K562 (cell line): Measurements from ENCODE around the gene KCTD19. TPM values are rescaled to one million over a fixed set of nuclear protein-coding genes. Genes with fewer than 3 reads are reported as not detected.

Source experiments
- MBD2 ChIP-seq: sonication (generic); IDR thresholded peaks from 2 replicates; pipeline ENCODE4 v1.6.1; 2016; ENCODE audit warnings: low read depth, borderline replicate concordance
- RBM34 ChIP-seq: fragments of 200-400 bp; formaldehyde crosslinking; IDR thresholded peaks from 2 replicates; pipeline ENCODE4 v1.6.1; 2018; ENCODE audit warnings: low read length, borderline replicate concordance; ENCODE audit not compliant: insufficient read depth
- SIN3A ChIP-seq, 2 experiments: fragments of 150-350 bp in 1 of 2; IDR thresholded peaks; 2 replicates each; pipeline ENCODE4 v1.6.1; 2011 to 2016; ENCODE audit warnings: borderline replicate concordance in 2 of 2, low read depth in 2 of 2, low read length in 2 of 2, mild to moderate bottlenecking in 2 of 2, moderate library complexity in 2 of 2; ENCODE audit not compliant: control insufficient read depth in 1 of 2
- SIRT6 ChIP-seq: IDR thresholded peaks from one replicate; pipeline ENCODE4 v1.6.1; 2012; ENCODE audit warnings: low read depth, mild to moderate bottlenecking, control low read depth, inconsistent platforms, low read length, moderate library complexity
- SP1 ChIP-seq: sonication (generic); formaldehyde crosslinking; IDR thresholded peaks from 2 replicates; pipeline ENCODE4 v1.8.1; 2022; ENCODE audit warnings: mild to moderate bottlenecking, missing genetic modification reagents
- SRF ChIP-seq, 2 experiments: fragments of 250-450, 450-650 bp in 1 of 2; sonication (Bioruptor Pico) in 1 of 2; sonication (generic) in 1 of 2; formaldehyde crosslinking; IDR thresholded peaks; 2 replicates each; pipeline versions ENCODE4 v1.5.0 to v1.5.1; 2020 to 2022; ENCODE audit warnings: mild to moderate bottlenecking in 1 of 2, missing genetic modification reagents in 1 of 2
- ZNF212 ChIP-seq: fragments of 450-650 bp; formaldehyde crosslinking; IDR thresholded peaks from 2 replicates; pipeline ENCODE4 v1.4.0; 2020; ENCODE audit warnings: mild to moderate bottlenecking
- ZNF436 ChIP-seq: fragments of 250-450, 450-650 bp; sonication (Bioruptor Pico); formaldehyde crosslinking; IDR thresholded peaks from 2 replicates; pipeline ENCODE4 v1.7.0; 2020; ENCODE audit warnings: mild to moderate bottlenecking
- ZNF583 ChIP-seq: fragments of 250-450 bp; sonication (Bioruptor Pico); IDR thresholded peaks from 2 replicates; pipeline ENCODE4 v1.4.0; 2020
- polyA plus RNA-seq, 8 experiments: library from polyadenylated mRNA; depleted of rRNA in 4 of 8; stranded (reverse) in 5 of 8; unstranded in 3 of 8; fragments of >200 nt; fragmentation: Nextera tagmentation in 2 of 8; fragmentation: Illumina TruSeq in 1 of 8; extraction: Ambion mirVana in 2 of 8; extraction: Trizol in 1 of 8; gene quantifications; 2 replicates each; pipeline versions ENCODE4 v1.2.1 to v1.2.3, GENCODE V29; 2011 to 2014; ENCODE audit warnings: inconsistent platforms in 1 of 8, missing spikeins in 1 of 8
- total RNA-seq, 7 experiments: library from RNA; depleted of rRNA in 6 of 7; stranded (reverse); fragments of >200 nt in 6 of 7; fragmentation: Illumina TruSeq in 2 of 7; extraction: Trizol in 2 of 7; gene quantifications; 2 replicates each; pipeline versions ENCODE4 v1.2.1 to v1.2.3, GENCODE V29; 2011 to 2021; ENCODE audit warnings: low replicate concordance in 1 of 7
- TF ChIP-seq, protein P1 (sequence below): fragments of 250-450 bp; sonication (Bioruptor Pico); IDR thresholded peaks from 2 replicates; pipeline ENCODE4 v1.4.0; 2020
- TF ChIP-seq, protein P2 (sequence below): fragments of 450-650 bp; IDR thresholded peaks from 2 replicates; pipeline ENCODE4 v1.6.1; 2016; ENCODE audit warnings: low read depth
- TF ChIP-seq, protein P3 (sequence below): sonication (generic); formaldehyde crosslinking; IDR thresholded peaks from 2 replicates; pipeline ENCODE4 v1.8.1; 2023; ENCODE audit warnings: mild to moderate bottlenecking, missing genetic modification reagents

The KCTD19 gene
- total and polyA plus RNA-seq, 9 of the 15 experiments (the other 6 are each of a cell fraction or from before 2014, with no cell fraction given) = 0.03 to 0.91 (median 0.22) TPM; not detected in 2

DNA sequence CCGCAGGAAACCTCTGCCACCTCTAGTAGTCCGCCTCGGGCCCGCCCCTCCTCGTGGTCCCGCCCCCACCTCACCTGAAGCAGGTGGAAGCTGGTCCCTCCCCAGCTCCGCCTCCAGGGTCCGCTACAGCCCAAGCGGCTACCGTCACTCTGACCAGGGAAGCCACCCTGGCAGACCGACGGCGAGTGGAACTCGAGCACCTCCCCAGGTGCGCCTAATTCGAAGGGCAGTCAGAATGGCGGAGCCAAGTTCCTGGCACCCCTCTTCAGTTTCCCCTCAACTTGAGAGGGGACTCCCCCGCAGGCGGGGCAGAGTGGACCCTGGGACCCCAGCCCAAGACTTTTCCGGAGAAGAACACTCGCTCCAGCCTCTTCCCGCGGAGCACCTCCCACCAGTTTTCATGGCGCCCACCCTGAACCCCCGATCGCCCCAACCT lies 79.8 kb downstream of the KCTD19 start (continued):
- TF ChIP-seq, protein P1, sequence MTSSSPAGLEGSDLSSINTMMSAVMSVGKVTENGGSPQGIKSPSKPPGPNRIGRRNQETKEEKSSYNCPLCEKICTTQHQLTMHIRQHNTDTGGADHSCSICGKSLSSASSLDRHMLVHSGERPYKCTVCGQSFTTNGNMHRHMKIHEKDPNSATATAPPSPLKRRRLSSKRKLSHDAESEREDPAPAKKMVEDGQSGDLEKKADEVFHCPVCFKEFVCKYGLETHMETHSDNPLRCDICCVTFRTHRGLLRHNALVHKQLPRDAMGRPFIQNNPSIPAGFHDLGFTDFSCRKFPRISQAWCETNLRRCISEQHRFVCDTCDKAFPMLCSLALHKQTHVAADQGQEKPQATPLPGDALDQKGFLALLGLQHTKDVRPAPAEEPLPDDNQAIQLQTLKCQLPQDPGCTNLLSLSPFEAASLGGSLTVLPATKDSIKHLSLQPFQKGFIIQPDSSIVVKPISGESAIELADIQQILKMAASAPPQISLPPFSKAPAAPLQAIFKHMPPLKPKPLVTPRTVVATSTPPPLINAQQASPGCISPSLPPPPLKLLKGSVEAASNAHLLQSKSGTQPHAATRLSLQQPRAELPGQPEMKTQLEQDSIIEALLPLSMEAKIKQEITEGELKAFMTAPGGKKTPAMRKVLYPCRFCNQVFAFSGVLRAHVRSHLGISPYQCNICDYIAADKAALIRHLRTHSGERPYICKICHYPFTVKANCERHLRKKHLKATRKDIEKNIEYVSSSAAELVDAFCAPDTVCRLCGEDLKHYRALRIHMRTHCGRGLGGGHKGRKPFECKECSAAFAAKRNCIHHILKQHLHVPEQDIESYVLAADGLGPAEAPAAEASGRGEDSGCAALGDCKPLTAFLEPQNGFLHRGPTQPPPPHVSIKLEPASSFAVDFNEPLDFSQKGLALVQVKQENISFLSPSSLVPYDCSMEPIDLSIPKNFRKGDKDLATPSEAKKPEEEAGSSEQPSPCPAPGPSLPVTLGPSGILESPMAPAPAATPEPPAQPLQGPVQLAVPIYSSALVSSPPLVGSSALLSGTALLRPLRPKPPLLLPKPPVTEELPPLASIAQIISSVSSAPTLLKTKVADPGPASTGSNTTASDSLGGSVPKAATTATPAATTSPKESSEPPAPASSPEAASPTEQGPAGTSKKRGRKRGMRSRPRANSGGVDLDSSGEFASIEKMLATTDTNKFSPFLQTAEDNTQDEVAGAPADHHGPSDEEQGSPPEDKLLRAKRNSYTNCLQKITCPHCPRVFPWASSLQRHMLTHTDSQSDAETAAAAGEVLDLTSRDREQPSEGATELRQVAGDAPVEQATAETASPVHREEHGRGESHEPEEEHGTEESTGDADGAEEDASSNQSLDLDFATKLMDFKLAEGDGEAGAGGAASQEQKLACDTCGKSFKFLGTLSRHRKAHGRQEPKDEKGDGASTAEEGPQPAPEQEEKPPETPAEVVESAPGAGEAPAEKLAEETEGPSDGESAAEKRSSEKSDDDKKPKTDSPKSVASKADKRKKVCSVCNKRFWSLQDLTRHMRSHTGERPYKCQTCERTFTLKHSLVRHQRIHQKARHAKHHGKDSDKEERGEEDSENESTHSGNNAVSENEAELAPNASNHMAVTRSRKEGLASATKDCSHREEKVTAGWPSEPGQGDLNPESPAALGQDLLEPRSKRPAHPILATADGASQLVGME (CRISPR knock-in tag) = 0 out of 2 replicates have a peak, but pooled peaks have one; percentile 28
- TF ChIP-seq RBM34 (no peak), MBD2 (no peak; the same call in 1 of the 2 replicates), SIRT6 (no peak), ZNF436 (0 out of 2 replicates have a peak, but pooled peaks have one; percentile 19), ZNF212 (CRISPR knock-in tag) (0 out of 2 replicates have a peak, but pooled peaks have one; percentile 25), SIN3A (IDR thresholded peaks at IDR 0.05; ENCODE audit: borderline replicate concordance in 2 of 2, control insufficient read depth in 1 of 2, low read depth in 2 of 2, low read length in 2 of 2) (peak in 1 of 2 experiments; percentile 16; a peak in 1 of 4 replicates), SRF (CRISPR knock-in tag; IDR thresholded peaks at IDR 0.05) (peak in 1 of 2 experiments; percentile 63; a peak in 1 of 4 replicates), SP1 (no peak), ZNF583 (CRISPR knock-in tag) (0 out of 2 replicates have a peak, but pooled peaks have one; percentile 37)
- TF ChIP-seq, protein P2, sequence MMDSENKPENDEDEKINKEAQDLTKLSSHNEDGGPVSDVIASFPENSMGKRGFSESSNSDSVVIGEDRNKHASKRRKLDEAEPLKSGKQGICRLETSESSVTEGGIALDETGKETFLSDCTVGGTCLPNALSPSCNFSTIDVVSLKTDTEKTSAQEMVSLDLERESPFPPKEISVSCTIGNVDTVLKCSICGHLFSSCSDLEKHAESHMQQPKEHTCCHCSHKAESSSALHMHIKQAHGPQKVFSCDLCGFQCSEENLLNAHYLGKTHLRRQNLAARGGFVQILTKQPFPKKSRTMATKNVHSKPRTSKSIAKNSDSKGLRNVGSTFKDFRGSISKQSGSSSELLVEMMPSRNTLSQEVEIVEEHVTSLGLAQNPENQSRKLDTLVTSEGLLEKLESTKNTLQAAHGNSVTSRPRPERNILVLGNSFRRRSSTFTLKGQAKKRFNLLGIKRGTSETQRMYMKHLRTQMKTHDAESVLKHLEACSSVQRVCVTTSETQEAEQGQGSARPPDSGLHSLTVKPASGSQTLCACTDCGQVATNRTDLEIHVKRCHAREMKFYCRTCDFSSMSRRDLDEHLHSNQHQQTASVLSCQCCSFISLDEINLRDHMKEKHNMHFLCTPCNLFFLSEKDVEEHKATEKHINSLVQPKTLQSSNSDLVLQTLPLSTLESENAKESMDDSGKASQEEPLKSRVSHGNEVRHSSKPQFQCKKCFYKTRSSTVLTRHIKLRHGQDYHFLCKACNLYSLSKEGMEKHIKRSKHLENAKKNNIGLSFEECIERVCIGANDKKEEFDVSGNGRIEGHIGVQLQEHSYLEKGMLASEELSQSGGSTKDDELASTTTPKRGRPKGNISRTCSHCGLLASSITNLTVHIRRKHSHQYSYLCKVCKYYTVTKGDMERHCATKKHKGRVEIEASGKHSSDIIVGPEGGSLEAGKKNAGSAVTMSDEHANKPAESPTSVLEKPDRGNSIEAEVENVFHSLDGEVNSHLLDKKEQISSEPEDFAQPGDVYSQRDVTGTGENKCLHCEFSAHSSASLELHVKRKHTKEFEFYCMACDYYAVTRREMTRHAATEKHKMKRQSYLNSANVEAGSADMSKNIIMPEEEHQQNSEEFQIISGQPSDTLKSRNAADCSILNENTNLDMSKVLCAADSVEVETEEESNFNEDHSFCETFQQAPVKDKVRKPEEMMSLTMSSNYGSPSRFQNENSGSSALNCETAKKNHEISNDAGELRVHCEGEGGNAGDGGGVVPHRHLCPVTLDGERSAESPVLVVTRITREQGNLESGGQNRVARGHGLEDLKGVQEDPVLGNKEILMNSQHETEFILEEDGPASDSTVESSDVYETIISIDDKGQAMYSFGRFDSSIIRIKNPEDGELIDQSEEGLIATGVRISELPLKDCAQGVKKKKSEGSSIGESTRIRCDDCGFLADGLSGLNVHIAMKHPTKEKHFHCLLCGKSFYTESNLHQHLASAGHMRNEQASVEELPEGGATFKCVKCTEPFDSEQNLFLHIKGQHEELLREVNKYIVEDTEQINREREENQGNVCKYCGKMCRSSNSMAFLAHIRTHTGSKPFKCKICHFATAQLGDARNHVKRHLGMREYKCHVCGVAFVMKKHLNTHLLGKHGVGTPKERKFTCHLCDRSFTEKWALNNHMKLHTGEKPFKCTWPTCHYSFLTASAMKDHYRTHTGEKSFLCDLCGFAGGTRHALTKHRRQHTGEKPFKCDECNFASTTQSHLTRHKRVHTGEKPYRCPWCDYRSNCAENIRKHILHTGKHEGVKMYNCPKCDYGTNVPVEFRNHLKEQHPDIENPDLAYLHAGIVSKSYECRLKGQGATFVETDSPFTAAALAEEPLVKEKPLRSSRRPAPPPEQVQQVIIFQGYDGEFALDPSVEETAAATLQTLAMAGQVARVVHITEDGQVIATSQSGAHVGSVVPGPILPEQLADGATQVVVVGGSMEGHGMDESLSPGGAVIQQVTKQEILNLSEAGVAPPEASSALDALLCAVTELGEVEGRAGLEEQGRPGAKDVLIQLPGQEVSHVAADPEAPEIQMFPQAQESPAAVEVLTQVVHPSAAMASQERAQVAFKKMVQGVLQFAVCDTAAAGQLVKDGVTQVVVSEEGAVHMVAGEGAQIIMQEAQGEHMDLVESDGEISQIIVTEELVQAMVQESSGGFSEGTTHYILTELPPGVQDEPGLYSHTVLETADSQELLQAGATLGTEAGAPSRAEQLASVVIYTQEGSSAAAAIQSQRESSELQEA = peak; percentile 57
- TF ChIP-seq, protein P3, sequence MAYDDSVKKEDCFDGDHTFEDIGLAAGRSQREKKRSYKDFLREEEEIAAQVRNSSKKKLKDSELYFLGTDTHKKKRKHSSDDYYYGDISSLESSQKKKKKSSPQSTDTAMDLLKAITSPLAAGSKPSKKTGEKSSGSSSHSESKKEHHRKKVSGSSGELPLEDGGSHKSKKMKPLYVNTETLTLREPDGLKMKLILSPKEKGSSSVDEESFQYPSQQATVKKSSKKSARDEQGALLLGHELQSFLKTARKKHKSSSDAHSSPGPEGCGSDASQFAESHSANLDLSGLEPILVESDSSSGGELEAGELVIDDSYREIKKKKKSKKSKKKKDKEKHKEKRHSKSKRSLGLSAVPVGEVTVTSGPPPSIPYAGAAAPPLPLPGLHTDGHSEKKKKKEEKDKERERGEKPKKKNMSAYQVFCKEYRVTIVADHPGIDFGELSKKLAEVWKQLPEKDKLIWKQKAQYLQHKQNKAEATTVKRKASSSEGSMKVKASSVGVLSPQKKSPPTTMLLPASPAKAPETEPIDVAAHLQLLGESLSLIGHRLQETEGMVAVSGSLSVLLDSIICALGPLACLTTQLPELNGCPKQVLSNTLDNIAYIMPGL = no peak
